ENCODE results near the gene KIAA0930.

Gene KIAA0930

DNA sequence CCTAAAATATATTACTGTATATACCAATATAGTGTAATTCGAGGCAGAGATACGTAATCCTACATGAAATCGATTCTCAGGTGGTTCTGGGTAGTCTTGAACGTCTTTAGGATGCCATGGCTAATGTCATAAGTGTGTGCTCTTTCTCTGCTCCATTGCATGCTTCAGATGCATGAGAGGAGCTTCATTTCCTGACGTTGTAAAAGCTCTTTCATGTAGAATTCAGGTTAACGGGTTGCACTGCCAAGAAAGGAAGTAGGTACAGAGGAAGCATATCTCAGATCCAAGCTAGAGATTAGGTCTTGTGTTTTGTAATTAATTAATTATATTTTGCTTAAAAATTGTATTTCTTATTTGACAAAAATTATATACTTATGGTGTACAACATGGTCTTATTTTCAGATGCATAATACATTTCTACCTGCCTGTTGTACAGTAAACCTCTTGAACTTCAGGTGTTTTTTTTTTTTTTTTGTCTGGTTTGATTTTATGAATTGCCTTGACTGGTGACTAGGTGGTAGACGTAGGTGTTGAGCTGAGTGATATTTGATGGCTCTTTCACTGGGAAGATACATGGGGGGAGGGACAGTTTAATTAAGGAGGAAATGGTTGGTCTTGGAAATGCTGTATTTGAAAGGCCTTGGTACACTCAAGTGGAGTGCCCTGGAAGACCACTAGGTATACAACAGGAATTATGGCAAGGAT is 67.7 kb downstream of the KIAA0930 start:
- no peak for DNase-seq (ENCODE audit: low spot score)

DNA sequence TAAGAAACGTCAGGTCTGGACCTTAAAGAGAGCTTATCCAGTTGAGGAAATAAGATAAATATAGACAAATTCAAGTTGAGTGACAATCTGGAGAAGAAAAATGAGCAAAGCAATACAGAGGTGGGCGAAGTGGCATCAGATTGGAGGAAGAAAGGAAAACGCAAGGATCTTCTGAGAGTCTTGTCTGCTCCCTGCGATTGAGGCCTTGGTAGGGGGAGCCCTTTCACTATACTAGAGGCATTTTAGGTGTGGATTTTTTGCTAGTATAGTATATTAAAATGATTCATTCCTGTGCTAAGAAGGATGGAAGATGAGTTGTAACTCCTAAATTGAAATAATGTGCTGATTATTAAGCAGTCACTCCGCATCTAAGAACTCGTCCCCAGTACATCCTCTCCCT is 68.9 kb downstream of the KIAA0930 start:
- DNase-seq (ENCODE audit: low spot score), result no peak

GRCh38 chr22:45169591-45170466 is 70.9 kb downstream of the KIAA0930 start:
- no peak for DNase-seq (ENCODE audit: low spot score)

- DNase-seq (ENCODE audit: low spot score), result no peak
Observed at GRCh38 chr22:45166932-45167331, 73.8 kb downstream of the KIAA0930 start.

GRCh38 chr22:45164270-45165088 is 76.2 kb downstream of the KIAA0930 start:
- DNase-seq (ENCODE audit: low spot score), result peak; percentile 51

- DNase-seq (ENCODE audit: low spot score), result peak; percentile 97
Observed at GRCh38 chr22:45163451-45164269, 77.0 kb downstream of the KIAA0930 start, which contains the start of gene NUP50. Gene NUP50 (plus strand): TSS chr22:45163925. CDS start chr22:45168178, 4,253 bp downstream.

DNA sequence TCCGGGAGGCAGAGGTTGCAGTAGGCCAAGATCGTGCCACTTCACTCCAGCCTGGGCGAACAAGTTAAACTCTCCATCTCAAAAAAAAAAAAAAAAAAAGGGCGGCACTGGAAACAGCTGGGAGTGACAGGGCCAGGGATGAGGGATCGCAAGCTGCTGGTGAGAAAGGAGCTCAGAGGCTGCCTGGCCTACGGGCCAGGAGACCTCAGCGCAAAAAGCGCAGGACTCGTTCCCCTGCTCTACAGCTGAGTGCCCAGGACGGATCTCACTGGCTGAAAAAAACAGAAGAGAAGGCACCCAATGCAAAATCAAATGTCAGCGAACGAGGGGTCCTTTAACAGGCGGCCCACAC is 77.6 kb downstream of the KIAA0930 start:
- peak; percentile 29 for DNase-seq (ENCODE audit: low spot score)

- DNase-seq (ENCODE audit: low spot score), result no peak
Observed at GRCh38 chr22:45162531-45162930, 78.2 kb downstream of the KIAA0930 start.

DNA sequence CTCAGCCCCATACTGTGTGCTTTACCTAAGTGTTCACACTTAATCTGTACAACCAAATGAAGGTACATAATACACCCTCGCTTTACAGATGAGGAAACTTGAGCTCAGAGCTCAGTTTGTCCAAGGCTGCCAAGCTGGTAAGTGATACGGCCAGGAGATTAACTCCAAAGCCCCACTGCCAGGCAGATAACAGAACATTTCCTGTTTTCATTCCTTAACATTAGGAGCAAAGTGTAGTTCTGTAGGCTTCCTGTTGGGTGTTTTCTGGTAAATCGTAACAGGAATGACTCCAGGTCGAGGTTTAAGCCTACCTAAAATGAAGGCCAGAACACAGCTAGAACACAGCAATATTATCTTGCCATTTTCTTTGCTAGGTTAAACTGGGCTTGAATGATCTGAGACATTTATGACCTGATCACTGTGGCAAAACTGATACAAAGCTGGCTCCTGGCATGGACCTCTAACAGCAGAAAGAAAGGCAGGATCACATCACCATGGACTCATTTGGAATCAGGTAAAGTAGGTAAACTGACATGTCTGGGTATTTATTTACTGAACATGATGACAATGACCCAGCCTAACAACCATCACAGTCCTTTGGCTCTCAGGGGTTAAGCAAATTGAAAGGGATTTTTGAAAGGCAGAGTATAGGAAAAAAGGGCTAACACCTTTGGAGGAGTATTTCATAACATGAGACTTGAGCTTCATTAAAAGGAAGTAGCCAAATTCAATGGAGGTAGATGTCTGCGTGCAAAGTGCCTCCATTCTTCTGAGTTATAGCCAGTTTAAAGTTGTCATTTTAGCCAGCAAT is 80.8 kb downstream of the KIAA0930 start:
- DNase-seq (ENCODE audit: low spot score), result peak; percentile 20

DNA sequence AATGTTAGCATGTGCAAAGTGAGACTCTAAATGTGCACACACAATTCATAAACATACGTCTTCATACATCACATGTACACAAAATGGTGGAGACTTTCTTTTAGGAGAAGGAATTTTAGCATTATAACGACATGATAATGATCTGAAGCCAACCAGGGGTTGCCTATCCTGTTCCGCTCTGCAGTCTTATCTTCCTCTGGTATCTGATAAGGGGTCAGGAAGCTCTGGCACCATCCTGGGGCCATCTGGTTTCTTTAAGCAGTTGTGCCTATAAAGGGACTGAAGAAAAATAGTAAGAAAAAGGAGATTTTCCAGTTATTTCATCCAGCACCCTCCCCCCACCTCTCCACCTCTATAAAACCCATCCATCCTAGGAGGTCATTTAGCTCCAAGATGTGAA is 82.8 kb downstream of the KIAA0930 start:
- DNase-seq (ENCODE audit: low spot score), result no peak

- DNase-seq (ENCODE audit: low spot score), result no peak
Observed at GRCh38 chr22:45155050-45155840, 85.4 kb downstream of the KIAA0930 start.

DNA sequence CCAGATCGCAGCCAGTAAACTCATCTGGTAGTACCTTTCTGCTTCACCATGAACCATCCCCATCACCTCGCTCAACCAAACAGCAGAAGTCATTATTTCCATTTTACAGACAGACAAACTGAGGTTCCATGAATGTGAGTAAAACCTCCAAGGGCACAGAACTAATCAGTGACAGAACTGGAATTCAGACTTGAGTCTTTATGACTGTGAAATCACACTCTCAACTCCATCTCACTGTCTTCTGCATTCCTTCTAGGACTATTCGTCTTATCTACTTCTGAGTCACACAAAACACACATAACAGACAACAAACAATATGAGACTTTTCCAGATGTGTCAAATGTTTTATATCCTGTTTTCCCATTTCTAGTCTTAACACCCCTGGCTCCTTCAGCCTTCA is 86.3 kb downstream of the KIAA0930 start:
- DNase-seq (ENCODE audit: low spot score), result no peak

- DNase-seq (ENCODE audit: low spot score), result no peak
Observed at GRCh38 chr22:45151503-45151902, 89.2 kb downstream of the KIAA0930 start.

GRCh38 chr22:45150139-45150538 is 90.6 kb downstream of the KIAA0930 start:
- DNase-seq (ENCODE audit: low spot score), result no peak

DNA sequence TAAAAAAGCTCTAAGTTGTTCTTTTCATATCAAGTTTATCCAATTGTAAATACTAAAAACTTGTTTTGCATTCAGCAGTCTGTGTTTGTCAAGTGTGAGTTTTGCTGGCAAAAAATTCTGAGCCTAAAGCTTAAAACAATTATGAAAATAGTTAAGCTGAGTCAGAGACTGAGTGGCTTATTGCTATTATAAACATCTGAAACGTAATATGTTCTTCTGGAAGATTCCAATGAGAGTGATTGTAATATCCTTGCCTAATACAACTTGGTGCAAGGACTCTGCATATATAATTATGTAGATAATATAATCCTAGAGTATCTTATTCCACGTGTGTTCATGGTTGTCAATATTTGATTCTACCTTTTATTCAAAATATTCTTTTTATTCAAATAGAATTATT is 91.0 kb downstream of the KIAA0930 start:
- DNase-seq (ENCODE audit: low spot score), result no peak

DNA sequence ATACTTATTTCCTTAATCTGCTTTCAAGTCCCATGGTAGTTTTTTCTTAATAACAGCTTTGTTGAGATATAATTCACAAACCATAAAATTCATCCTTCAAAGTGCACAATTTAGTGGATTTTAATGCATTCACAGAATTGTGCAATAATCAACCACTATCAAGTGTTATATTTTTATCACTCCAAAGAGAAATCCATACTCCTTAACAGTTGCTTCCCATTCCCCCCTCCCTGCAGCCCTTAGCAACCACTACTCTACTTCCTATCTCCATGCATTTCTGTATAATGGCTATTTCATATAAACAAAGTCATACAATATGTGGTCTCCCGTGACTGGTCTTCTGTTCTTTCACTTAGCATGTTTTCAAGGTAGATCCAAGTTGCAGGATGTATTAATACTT is 95.8 kb downstream of the KIAA0930 start:
- DNase-seq (ENCODE audit: low spot score), result no peak

- no peak for DNase-seq (ENCODE audit: low spot score)
Observed at GRCh38 chr22:45142376-45142775, 98.3 kb downstream of the KIAA0930 start.
